Osteoblast (primary cell): ENCODE results near the gene VMO1. TPM values are rescaled to one million over a fixed set of nuclear protein-coding genes. Genes with fewer than 3 reads are reported as not detected.

Experiments
- DNase-seq: peaks from one replicate; pipeline ENCODE4 v3.0.0; 2011; ENCODE audit warnings: low spot score, mixed read lengths; ENCODE audit not compliant: insufficient read length; ENCODE audit errors: missing footprints
- H2AFZ ChIP-seq: 2 replicates; pipeline ENCODE4 v1.6.0; 2011; ENCODE audit warnings: mild to moderate bottlenecking, low read length
- H3K27ac ChIP-seq: 2 replicates; pipeline ENCODE4 v1.5.1; 2011; ENCODE audit warnings: mild to moderate bottlenecking, low read depth, low read length, moderate library complexity
- H3K27me3 ChIP-seq: 2 replicates; pipeline ENCODE4 v1.6.0; 2012; ENCODE audit warnings: mild to moderate bottlenecking, control low read depth, inconsistent platforms, low read length, moderate library complexity; ENCODE audit not compliant: insufficient read depth
- H3K36me3 ChIP-seq: 2 replicates; pipeline ENCODE4 v1.5.1; 2011; ENCODE audit warnings: mild to moderate bottlenecking, low read length, control low read depth, moderate library complexity; ENCODE audit not compliant: insufficient read depth
- H3K4me1 ChIP-seq: 2 replicates; pipeline ENCODE4 v1.5.1; 2011; ENCODE audit warnings: mild to moderate bottlenecking, low read length, control low read depth, moderate library complexity; ENCODE audit not compliant: insufficient read depth
- H3K4me2 ChIP-seq: 2 replicates; pipeline ENCODE4 v1.6.0; 2011; ENCODE audit warnings: mild to moderate bottlenecking, low read length; ENCODE audit not compliant: insufficient read depth
- H3K4me3 ChIP-seq: fragments of 200-600 bp; sonication (generic); 3 replicates; pipeline ENCODE4 v1.5.1; 2012; ENCODE audit warnings: mild to moderate bottlenecking, low read length, inconsistent platforms; ENCODE audit not compliant: insufficient read depth
- H3K79me2 ChIP-seq: 2 replicates; pipeline ENCODE4 v1.6.0; 2012; ENCODE audit warnings: mild to moderate bottlenecking, low read length, control low read depth, inconsistent platforms; ENCODE audit not compliant: insufficient read depth
- H3K9me3 ChIP-seq: 2 replicates; pipeline ENCODE4 v1.5.1; 2011; ENCODE audit warnings: low read depth, low read length, control low read depth
- H4K20me1 ChIP-seq: 2 replicates; pipeline ENCODE4 v1.6.0; 2012; ENCODE audit warnings: mild to moderate bottlenecking, low read length, control low read depth; ENCODE audit not compliant: insufficient read depth
- CTCF ChIP-seq: IDR thresholded peaks from 2 replicates; pipeline ENCODE4 v1.5.1; 2011; ENCODE audit warnings: mild to moderate bottlenecking, low read depth, low read length, moderate library complexity; ENCODE audit errors: extremely low read depth
- total RNA-seq: library from RNA; depleted of rRNA; stranded (reverse); fragments of >200 nt; gene quantifications from 2 replicates; pipeline ENCODE4 v1.2.3, GENCODE V29; 2012

VMO1 gene
- total RNA-seq, 1 donor = not detected

- H3K4me3 ChIP-seq = no peak overlapping the region
Observed at GRCh38 chr17:4816826-4817225, 30.7 kb upstream of the VMO1 start.

GRCh38 chr17:4815043-4815675 lies 29.0 kb upstream of the VMO1 start:
- Histone ChIP-seq H3K4me1 (no peaks in the 10 kb centered on the region), H4K20me1 (no peaks in the 10 kb centered on the region), H3K9me3 (no peaks in the 10 kb centered on the region), H3K4me3 (no peak overlapping the region), H2AFZ (no peak overlapping the region), H3K36me3 (peaks cover 15% of the 10 kb centered on the region), H3K4me2 (no peak overlapping the region), H3K27ac (no peak overlapping the region), H3K27me3 (no peaks in the 10 kb centered on the region), H3K79me2 (no peaks in the 10 kb centered on the region)
- peak; percentile 66 for DNase-seq
- peak; percentile 46 for TF ChIP-seq CTCF

More at GRCh38 chr17:4816826-4817225, 30.7 kb upstream of the VMO1 start:
- Histone ChIP-seq H3K27me3 (no peaks in the 10 kb centered on the region), H3K4me2 (no peak overlapping the region), H3K9me3 (no peaks in the 10 kb centered on the region), H3K36me3 (peaks cover 6% of the 10 kb centered on the region), H3K4me1 (no peaks in the 10 kb centered on the region), H2AFZ (no peak overlapping the region), H3K27ac (no peak overlapping the region), H4K20me1 (no peaks in the 10 kb centered on the region), H3K79me2 (no peaks in the 10 kb centered on the region)
- DNase-seq = no peak
- no peak for TF ChIP-seq CTCF

GRCh38 chr17:4812690-4813089 lies 26.5 kb upstream of the VMO1 start:
- no peak for DNase-seq
- Histone ChIP-seq H3K9me3 (no peaks in the 10 kb centered on the region), H3K4me3 (no peak overlapping the region), H2AFZ (no peak overlapping the region), H3K27me3 (no peaks in the 10 kb centered on the region), H3K4me2 (no peak overlapping the region), H4K20me1 (no peaks in the 10 kb centered on the region), H3K36me3 (peaks cover 29% of the 10 kb centered on the region), H3K79me2 (peaks cover 3% of the 10 kb centered on the region), H3K4me1 (peaks cover 5% of the 10 kb centered on the region), H3K27ac (no peak overlapping the region)
- TF ChIP-seq CTCF = no peak

GRCh38 chr17:4811471-4811870 lies 25.3 kb upstream of the VMO1 start:
- Histone ChIP-seq H3K27me3 (no peaks in the 10 kb centered on the region), H3K4me2 (no peak overlapping the region), H2AFZ (no peak overlapping the region), H3K27ac (no peak overlapping the region), H3K36me3 (peaks cover 29% of the 10 kb centered on the region), H4K20me1 (no peaks in the 10 kb centered on the region), H3K4me1 (peaks cover 7% of the 10 kb centered on the region), H3K9me3 (no peaks in the 10 kb centered on the region), H3K4me3 (no peak overlapping the region), H3K79me2 (peaks cover 3% of the 10 kb centered on the region)
- peak; percentile 52 for DNase-seq
- TF ChIP-seq CTCF = no peak
